RKO (cell line): ENCODE results near the gene EML6.
A peak's percentile ranks its signal among the peaks of the same experiment; 100 is the strongest.
"Not testable (repeated sequence)": the region's sequence is repeated elsewhere in the genome, so short reads cannot be mapped to it uniquely, and the experiment has no call there.

Source experiments
- DNase-seq: peaks from one replicate; pipeline ENCODE4 v3.0.0-alpha.2; 2016; ENCODE audit warnings: low spot score

Gene EML6

GRCh38 chr2:54723131-54723995 is at the start of gene EML6:
EML6 (plus strand) TSS chr2:54723662; CDS start chr2:54725062, 1,400 bp downstream.
- DNase-seq, result peak; percentile 99

- no peak for DNase-seq
Measured at GRCh38 chr2:54675281-54675680, 48.2 kb upstream of the EML6 start.

GRCh38 chr2:54675738-54676137 is 47.7 kb upstream of the EML6 start:
- no peak for DNase-seq

- DNase-seq, result no peak
Measured at GRCh38 chr2:54676656-54677055, 46.8 kb upstream of the EML6 start.

- DNase-seq, result no peak
Measured at GRCh38 chr2:54677476-54678265, 45.8 kb upstream of the EML6 start.

- DNase-seq, result no peak
Measured at GRCh38 chr2:54678719-54679118, 44.7 kb upstream of the EML6 start.

- DNase-seq, result no peak
Measured at GRCh38 chr2:54680397-54681041, 42.9 kb upstream of the EML6 start.

GRCh38 chr2:54681416-54681815 is 42.0 kb upstream of the EML6 start:
- DNase-seq, result no peak

- DNase-seq, result no peak
Measured at GRCh38 chr2:54683596-54683995, 39.9 kb upstream of the EML6 start.

- DNase-seq, result no peak
Measured at GRCh38 chr2:54685263-54685775, 38.1 kb upstream of the EML6 start.

- no peak for DNase-seq
Measured at GRCh38 chr2:54687595-54688152, 35.8 kb upstream of the EML6 start.

- no peak for DNase-seq
Measured at GRCh38 chr2:54691445-54692135, 31.9 kb upstream of the EML6 start.

- no peak for DNase-seq
Measured at GRCh38 chr2:54692556-54692955, 30.9 kb upstream of the EML6 start.

- no peak for DNase-seq
Measured at GRCh38 chr2:54695378-54695777, 28.1 kb upstream of the EML6 start.

GRCh38 chr2:54697934-54698333 is 25.5 kb upstream of the EML6 start:
- no peak for DNase-seq

GRCh38 chr2:54698926-54699325 is 24.5 kb upstream of the EML6 start:
- DNase-seq, result not testable (repeated sequence)

- no peak for DNase-seq
Measured at GRCh38 chr2:54699665-54700064, 23.8 kb upstream of the EML6 start.

GRCh38 chr2:54701029-54701428 is 22.4 kb upstream of the EML6 start:
- DNase-seq, result no peak

GRCh38 chr2:54704238-54704637 is 19.2 kb upstream of the EML6 start:
- no peak for DNase-seq

- peak; percentile 76 for DNase-seq
Measured at GRCh38 chr2:54704688-54705605, 18.5 kb upstream of the EML6 start.
